ENCODE data around the gene STK32B.
"Not testable (repeated sequence)": the region's sequence is repeated elsewhere in the genome, so short reads cannot be mapped to it uniquely, and the experiment has no call there.

The STK32B gene

GRCh38 chr4:5278213-5278612 is 226.9 kb downstream of the STK32B start:
- DNase-seq, result no peak

GRCh38 chr4:5280069-5280468 is 228.8 kb downstream of the STK32B start:
- not testable (repeated sequence) for DNase-seq

- DNase-seq, result no peak
Measured at GRCh38 chr4:5280828-5281227, 229.5 kb downstream of the STK32B start.

- DNase-seq, result no peak
Measured at GRCh38 chr4:5283837-5284236, 232.6 kb downstream of the STK32B start.

GRCh38 chr4:5284517-5284916 is 233.2 kb downstream of the STK32B start:
- no peak for DNase-seq

- DNase-seq, result no peak
Measured at GRCh38 chr4:5292101-5292500, 240.8 kb downstream of the STK32B start.

GRCh38 chr4:5298000-5298787 is 246.9 kb downstream of the STK32B start:
- not testable (repeated sequence) for DNase-seq

- no peak for DNase-seq
Measured at GRCh38 chr4:5300283-5300682, 249.0 kb downstream of the STK32B start.

- DNase-seq, result no peak
Measured at GRCh38 chr4:5307928-5308327, 256.6 kb downstream of the STK32B start.

GRCh38 chr4:5322321-5322720 is 271.0 kb downstream of the STK32B start:
- DNase-seq, result no peak

GRCh38 chr4:5330339-5330989 is 279.2 kb downstream of the STK32B start:
- no peak for DNase-seq

GRCh38 chr4:5337731-5338130 is 286.5 kb downstream of the STK32B start:
- DNase-seq, result no peak

- DNase-seq, result no peak
Measured at GRCh38 chr4:5338531-5338930, 287.3 kb downstream of the STK32B start.

GRCh38 chr4:5340991-5341451 is 289.7 kb downstream of the STK32B start:
- DNase-seq, result no peak

GRCh38 chr4:5341526-5341925 is 290.2 kb downstream of the STK32B start:
- no peak for DNase-seq

- DNase-seq, result no peak
Measured at GRCh38 chr4:5355846-5356245, 304.6 kb downstream of the STK32B start.

GRCh38 chr4:5357870-5358269 is 306.6 kb downstream of the STK32B start:
- no peak for DNase-seq

GRCh38 chr4:5361968-5362367 is 310.7 kb downstream of the STK32B start:
- DNase-seq, result no peak

GRCh38 chr4:5364406-5364805 is 313.1 kb downstream of the STK32B start:
- DNase-seq, result no peak

GRCh38 chr4:5365071-5366008 is 314.1 kb downstream of the STK32B start:
- DNase-seq, result no peak

GRCh38 chr4:5366009-5366386 is 314.7 kb downstream of the STK32B start:
- no peak for DNase-seq

- DNase-seq, result no peak
Measured at GRCh38 chr4:5366421-5366820, 315.1 kb downstream of the STK32B start.

- no peak for DNase-seq
Measured at GRCh38 chr4:5368426-5368825, 317.1 kb downstream of the STK32B start.
